NCI-H1930 (cell line): ENCODE results near the gene OAS2.

ENCODE experiments used
- DNase-seq, 2 experiments: peaks; one replicate each; lab custom pipeline; 2025; lab: John Stamatoyannopoulos, UW

Gene OAS2

DNA sequence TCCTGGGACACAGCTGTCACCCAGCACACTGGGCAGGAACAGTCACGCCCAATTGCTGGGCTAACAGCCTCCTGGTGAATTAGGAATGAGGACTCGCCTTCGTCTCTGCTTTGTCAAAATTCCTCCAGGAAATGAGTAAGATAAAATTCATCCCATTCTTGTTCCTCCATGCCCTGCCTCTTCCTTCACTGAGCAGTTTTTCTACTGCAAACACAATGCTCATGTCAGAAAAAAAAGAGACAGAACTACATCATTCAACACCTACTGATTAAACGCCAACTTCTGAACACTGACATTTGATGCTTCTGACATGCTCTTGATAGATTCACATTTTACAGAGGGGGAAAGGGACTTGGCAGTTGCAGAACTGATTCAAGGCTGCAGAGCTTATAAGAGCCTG is 40.7 kb downstream of the OAS2 start:
- no peak for DNase-seq

DNA sequence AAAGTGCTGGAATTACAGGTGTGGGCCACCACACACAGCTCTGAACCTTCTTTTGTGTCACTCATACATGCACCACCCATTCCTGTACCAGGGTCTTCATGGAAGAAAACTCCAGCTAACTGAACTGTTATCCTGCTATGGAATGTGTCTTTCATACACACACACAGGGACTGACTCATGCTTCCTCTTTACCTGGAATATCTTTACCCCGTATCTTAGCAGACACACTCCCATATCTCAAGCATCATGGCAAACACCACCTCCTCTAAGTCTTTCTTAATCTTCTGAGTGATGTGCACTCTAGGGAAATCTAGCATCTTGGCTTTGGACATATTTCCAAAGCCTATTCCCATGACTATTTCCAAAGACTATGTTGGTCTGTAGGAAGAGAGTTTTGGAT is 43.2 kb downstream of the OAS2 start:
- DNase-seq: no peak

DNA sequence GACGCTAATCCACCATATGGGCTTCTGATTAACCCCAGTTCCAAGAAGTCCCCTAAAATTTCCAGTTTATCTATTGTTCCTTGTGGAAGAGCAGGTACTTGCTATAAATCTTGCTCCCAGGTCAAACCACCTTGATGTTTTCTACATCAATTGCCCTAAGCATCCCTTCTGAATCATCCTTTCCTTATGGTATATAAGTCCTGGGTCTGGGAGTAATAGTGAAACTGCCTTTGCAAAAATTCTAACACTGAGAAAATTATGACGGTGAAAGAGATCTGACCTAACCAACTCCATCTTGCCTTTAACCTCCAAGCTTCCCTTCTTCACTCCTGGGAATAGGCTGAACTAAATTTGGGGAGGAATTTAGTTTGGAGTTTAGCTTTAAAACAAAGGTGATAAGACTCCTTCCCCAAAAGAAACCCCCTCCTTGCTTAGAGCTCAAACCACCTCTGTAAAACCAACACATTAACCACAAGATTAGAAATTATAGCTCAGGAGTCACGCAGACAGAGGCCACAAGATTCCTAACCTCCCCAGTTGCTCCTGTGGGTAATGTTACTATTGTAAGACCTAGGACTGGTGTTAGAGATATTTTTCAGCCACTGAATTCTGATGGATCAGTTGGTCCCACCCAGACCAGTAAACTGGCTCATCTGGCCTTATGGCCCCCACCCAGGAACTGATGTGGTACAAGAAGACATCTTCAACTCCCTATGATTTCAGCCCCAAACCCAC is 44.4 kb downstream of the OAS2 start:
- DNase-seq: no peak

DNA sequence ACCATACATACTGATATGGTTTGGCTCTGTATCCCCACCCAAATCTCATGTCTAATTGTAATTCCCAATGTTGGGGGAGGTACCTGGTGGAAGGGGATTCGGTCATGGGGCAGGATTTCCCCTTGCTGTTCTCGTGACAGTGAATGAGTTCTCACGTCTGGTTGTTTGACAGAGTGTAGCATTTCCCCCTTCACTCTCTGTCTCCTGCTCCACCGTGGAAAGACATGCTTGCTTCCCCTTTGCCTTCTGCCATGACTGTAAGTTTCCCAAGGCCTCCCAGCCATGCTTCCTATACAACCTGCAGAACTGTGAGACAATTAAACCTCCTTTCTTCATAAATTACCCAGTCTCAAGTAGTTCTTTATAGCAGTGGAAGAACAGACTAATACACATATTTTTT is 49.4 kb downstream of the OAS2 start:
- DNase-seq: no peak

DNA sequence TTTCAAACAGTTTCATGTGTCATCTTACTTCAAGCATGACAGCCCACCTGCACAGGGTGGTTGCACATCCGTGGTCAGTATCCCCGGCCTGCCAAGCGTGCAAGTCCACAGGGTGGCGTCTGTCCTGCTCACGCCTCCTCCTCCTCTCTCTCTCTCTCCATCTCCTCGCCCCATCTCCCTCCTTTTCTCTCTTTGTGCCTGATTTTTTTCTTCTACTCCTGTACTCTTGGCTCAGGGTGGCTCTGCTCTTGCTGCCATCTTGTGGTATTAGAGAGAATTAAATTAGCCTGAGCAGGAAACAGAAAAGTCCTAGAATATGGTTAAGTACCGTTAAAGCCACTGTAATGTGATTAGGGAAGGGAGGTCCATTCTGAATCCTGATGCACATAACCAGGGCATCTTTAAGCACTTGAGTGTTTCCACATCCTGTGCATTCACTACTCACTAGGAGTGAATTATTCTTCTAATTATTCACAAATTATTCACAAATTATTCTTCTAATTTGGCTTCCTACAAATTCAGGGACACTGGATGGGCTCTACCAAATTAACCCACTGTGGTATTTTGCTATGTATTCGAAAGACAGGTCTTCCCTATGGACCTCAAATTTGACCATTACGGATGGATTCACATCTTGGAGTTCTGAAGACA is 52.7 kb downstream of the OAS2 start:
- peak; percentile 38 to 67 for DNase-seq

DNA sequence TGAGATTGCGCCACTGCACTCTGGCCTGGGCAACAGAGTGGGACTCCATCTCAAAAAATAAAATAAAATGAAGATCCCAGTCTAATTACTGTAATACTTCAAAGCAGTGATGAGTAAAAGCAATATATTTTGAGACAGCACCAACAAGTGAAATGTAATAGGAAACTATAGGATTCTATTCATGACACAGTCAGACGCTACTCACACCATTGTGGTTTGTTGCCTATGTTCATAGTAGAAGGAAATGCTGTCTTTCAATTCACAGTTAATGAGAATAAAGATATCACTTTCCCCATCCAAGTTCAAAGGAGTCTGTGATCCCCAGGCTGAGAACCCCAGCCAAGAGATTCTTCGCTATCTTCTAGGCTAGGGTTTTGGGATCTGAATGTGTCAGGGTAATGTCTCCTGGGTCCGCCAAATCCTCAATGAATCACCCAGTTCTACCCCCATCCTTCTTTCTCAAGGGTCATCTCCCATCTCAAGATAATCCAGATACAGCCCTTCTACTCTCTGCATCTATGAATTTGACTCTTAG is 61.7 kb downstream of the OAS2 start:
- DNase-seq: no peak

DNA sequence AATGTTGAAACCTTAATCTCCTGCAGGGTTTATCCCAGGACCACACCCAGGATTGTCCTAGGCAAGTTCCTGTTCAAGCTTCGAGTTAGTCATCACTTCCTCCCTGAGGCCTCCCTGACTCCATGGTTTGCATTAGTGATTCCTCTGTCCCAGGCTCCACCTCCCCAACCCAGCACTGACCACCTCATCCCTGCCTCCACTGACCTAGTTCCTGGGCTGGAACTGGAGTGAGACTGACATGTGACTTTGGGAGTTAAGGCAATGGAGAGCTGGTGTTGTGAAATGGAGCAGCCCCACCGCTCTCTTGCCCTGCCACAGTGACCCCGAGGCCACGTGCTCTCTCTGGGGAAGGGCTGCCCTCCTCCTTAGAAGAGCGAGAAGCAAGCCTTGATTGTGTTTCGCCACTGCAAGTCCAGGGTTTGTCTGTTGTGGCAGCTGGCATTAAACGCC is 62.4 kb downstream of the OAS2 start:
- no peak for DNase-seq

DNA sequence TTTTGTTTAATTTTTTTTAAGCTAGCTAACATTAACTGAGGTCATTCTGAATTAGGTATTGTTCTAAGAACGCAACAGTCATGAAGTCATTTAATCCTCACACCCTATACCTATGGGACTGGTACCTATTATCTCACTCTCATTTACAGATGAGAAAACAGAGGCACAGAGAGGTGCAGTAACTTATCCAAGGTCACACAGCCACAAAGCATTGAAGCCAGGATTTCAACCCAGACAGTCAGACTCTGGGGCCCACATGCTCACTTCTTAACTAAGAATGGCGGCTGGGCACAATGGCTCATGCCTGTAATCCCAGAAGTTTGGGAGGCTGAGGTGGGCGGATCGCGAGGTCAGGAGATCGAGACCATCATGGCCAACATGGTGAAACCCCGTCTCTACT is 63.2 kb downstream of the OAS2 start:
- no peak for DNase-seq

DNA sequence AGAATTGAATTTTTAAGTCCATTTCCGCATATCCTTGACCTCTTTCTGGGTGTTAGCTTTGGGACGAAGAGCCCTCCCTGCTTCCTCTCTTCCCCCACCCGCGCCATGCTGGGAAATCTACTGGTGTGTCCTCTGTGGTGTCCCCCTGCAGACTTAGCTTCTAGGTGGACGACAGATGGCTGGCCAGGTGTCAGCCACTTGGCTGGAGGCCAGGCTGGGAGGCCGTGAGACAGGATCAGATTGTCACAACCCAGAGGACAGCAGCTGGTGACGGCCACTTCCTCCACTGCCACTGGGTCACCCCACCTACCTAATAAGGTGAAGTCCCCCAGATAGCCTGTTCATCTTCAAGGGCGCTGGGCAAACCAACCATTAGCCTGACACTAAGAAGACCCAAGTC is 64.9 kb downstream of the OAS2 start:
- no peak for DNase-seq

DNA sequence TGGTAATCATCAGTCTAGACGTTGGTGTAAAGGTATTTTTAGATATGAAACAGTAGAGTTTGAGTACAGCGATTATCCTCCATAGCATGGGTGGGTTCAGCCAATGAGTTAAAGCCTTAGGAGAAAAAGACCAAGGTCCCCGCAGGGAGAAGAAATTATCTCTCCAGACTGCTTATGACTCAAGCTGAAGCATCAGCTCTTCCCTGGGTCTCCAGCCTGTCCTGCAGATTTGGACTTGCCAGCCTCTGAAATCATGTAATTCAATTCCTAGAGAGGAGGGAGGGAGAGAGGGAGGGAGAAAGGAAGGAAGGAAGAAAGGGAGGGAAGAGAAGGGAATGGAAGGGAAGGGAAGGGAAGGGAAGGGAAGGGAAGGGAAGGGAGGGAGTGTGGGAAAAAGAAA is 66.2 kb downstream of the OAS2 start:
- no peak for DNase-seq

DNA sequence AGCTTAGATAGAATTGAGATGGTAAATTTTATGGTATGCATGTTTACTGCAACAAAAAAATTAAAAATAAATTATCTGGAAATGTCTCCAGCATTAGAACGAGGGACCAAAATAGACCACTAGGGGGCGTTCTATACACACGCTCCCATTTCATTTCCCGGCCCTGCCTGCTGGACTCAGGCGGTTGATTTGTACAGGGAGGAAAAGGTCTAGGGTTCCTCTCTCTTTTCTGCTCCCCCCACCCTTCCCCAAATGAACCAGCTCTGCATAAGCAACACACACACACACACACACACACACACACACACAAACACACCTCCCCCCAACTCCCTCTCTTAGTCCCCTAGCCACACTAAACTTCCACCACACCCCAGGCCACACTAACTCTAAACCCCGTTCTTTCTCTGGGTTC is 70.4 kb downstream of the OAS2 start:
- peak; percentile 22 to 60 for DNase-seq

DNA sequence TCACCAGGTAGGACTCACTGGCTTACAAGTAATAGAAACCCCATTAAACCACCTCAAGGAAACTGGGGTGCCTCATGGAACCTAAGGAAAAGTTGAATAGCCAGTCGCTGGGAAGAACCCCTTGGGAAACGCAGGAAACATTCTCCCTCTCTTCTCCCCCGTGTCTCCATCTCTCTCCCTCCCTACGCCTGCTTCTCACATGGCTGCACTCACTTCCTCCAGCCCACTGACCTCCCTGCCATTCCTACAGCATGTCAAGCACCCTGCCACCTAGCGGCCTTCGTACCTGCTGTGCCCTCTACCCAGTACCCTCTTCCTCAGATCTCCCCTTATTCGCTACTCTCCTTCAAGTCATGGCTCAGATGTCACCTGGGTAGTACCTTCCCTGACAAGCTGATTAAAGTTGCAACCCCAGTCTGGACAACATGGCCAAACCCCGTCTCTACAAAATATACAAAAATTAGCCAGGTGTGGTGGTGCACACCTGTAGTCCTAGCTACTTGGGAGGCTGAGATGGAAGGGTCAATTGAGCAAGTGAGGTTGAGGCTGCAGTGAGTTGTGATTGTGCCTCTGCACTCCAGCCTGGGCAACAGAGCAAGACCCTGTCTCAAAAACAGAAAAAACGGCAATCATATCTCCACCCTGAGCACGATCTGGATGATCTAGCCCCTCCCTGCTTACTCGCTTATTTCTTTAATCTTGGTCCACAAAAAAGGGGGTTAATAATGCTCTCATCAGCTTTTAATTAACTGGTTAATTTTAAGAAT is 71.8 kb downstream of the OAS2 start:
- no peak for DNase-seq

DNA sequence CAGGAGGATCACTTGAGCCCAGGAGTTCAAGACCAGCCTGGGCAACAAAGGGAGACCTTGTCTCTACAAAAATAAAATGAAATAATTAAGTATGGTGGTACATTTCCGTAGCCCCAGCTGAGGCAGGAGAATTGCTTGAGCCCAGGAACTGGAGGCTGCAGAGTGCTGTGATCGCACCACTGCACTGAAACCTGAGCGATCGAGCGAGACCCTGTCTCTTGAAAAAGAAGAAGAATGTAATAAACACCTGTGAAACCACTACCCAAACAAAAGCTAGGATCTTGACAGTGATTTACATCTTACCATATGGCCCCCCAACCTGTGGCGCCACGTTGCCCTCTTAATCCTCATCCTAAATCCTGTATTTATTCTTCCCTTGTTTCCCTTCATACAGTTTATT is 72.5 kb downstream of the OAS2 start:
- DNase-seq: no peak

DNA sequence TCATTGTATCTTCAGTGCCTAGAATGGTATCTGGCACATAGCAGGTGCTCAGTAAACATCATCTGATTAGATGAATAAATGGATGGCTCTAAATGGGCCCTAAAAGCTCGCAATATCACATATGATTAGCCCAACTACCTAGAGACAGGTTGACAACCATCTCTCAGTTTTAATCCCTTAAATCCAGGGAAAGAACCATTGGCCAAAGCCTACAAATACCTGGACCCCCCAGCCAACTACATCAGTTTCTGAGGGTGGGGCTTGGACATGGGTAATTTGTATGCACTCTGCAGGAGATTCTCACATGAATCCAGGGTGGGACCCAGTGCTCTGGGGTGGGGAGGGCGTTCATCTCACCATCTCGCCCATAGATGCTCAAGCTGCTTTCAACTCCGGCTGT is 73.4 kb downstream of the OAS2 start:
- DNase-seq: no peak

DNA sequence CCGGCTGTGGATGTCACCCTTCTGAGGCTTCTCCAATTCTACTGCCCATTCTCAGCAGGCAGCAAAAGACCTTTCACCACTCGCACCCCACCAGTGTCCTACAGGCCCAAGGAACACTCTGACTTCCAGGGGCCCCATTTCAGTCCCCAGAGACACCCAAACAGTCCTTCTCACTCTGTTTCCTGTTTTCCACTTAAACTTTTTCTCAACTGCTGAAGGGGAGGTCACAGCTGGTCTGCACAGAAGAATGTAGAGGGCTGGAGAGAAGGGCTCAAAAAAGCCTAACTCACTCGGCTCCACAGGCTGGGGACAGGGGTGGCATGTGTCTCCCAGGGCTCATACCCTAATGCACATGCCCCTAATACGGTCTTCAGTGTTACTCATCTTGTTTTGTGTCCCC is 74.0 kb downstream of the OAS2 start:
- DNase-seq: no peak

DNA sequence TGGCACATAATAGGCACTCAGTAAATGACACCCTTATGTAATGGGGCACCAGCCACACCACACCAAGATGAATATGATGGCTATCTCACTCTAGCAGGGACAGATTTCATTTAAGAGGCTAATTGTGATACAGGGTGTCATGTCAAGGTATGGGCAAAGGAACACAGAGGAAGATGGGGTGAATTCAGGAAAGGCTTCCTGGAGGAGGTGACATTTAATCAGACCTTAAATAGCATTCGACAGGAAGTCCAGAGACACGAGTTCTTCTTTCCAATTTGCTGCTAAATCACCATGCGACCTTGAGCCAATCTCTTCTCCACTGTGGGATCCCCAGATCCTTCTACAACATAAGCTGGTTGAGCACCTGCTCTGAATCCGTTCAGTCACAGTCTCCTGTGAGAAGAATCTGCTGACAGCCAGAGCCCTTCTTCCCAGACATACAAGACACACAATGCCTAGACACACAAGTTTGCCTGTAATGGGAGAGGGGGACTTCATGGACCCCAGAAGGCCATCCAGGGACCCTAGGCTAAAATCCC is 76.7 kb downstream of the OAS2 start:
- DNase-seq: no peak

DNA sequence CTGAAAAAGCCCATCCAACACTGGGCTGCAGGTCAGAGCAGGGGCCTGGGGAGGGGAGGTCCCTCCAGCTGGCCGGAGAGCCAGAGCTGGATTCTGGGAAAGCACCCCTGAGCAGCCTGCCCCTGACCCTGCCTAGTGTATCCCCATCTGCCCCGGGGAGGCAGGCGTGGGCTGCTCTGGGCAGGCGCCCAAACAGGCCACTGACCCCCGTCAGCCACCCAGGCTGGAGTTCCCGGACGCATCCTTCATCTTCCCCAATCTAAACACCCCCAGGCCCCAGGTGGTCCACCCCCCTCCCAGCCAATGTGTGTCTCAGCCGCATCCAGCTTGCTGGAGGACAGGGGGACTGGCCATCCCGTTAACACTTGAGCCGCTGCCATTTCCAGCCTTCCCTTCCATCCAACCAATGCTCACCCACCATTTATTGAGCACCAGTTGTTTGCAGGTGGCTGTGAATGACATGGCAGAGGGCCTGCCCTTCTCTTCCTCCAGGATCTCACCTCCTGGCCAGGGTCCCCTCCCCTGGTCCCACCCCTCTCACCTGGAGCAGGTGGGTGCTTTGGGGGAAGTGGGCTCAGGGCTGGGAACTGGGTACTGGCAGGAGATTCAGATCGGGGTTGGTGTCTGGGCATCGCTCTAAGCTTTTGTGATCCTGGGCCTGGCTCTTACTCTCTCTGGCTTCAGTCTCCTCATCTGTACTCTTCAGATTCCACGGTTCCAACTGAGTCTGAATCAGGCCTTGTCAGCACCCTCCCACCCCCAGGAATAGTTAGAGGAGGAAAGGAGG is 77.5 kb downstream of the OAS2 start:
- no peak for DNase-seq

DNA sequence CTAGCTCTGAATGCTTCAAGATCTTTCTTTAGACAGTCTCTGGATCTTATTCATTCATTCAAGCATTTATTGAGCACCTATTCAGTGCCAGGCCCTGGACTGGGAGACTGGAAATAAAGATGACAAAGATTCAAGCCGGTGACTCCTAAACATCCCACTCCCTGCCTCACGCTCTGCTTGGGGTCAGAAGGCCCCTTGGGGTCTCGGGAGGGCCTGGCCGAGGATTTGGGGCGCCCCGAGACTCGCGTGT is 78.0 kb downstream of the OAS2 start:
- DNase-seq: no peak

DNA sequence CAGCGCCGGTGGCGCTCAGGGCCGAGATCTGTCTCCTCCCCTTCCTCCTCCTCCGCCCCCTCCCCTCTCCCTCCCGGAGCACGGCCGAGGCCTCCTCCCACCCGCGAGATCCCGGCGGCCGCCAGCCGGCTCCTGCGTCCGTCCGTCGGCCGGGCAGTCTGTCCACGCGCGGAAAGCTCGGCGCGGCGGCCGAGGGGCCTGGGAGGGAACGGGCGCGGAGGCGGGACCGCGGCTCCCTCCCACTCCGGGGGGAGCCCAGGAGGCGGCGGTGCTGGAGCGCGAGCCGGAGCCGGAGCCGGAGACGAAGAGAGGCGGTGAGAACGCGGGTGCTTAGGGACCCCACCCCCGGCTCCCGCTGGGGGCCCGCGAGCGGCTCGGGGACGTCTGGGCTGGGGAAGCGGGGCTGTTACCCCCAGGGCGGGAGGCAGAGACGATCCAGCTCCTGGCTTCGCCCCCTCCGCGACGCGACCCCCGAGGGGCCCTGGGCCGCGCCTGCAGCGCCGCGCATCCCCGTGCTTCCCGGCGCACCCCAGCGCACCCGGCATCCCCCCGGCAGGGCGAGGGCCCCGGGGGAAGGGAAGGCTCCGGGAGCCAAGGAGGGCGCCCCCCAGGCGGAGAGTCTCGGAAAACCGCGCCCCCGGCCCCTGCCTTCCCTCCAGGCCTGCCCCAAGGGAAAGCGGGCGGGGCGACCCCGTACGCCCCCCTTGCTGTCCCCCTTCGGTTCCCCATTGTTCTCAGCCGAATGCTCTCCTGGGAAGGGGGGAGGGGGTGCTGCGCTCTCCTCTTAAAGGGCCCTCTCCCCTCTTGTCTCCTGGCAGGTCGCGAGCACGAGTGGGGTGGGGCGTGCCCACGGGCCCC is 78.5 kb downstream of the OAS2 start, which contains the start of gene DTX1:
Gene DTX1, plus strand, starts transcription at position 100 of the 858 bp plus-strand sequence. CDS start 1,463 bp downstream, outside the sequence.
- no peak for DNase-seq

DNA sequence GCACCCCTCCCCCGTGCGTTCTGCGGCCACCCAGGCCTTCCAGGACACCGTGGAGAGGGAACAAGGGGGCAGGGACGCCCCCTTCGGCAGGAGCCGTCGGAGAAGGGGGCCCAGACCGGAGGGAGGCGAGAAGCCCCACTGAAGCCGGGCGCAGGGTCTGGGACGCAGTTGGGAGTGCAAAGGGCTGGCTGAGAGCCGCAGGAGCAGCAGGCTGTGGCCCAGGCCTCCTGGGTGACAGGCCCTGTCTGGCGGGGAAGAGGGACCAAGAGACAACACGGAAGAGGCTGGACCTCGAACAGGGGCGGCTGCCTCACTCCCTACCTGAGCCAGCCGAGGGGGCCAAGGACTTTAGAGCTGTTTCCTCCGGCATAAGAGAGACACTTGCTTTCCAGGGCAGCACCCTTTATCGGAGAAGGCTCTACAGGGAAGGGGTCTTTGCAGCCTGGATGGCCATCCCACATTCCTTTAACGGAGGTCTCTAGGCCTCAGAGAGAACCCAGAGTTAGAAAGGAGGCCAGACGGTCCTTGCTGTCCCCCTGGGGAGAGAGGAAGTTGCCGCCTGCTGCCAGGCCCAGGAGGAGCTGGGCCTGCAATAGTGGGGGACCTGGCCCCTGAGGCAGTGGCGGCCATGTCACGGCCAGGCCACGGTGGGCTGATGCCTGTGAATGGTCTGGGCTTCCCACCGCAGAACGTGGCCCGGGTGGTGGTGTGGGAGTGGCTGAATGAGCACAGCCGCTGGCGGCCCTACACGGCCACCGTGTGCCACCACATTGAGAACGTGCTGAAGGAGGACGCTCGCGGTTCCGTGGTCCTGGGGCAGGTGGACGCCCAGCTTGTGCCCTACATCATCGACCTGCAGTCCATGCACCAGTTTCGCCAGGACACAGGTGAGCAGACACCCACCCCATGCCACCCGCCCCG is 79.5 kb downstream of the OAS2 start:
- no peak for DNase-seq
